Hippocampal formation (tissue), 2 donors: ENCODE measurements around the gene TMEM256.

Experiments
- DNase-seq, 2 donors: peaks; one replicate each; lab custom pipeline; 2025; lab: John Stamatoyannopoulos, UW

Gene TMEM256

GRCh38 chr17:7407485-7408251, 3.8 kb upstream of the TMEM256 start, which contains the start of gene NLGN2:
Gene NLGN2 (plus strand): TSS chr17:7407845. CDS start chr17:7408256, 411 bp downstream.
- DNase-seq: no peak

GRCh38 chr17:7407082-7407481, 3.2 kb upstream of the TMEM256 start:
- no peak for DNase-seq

- no peak for DNase-seq
Measured at GRCh38 chr17:7406235-7406825, 2.4 kb upstream of the TMEM256 start.

- DNase-seq: no peak
Measured at GRCh38 chr17:7405350-7406234, 1.7 kb upstream of the TMEM256 start.

GRCh38 chr17:7404737-7405349, 946 bp upstream of the TMEM256 start:
- no peak for DNase-seq

- DNase-seq: peak in 1 of 2 donors; percentile 61
Measured at GRCh38 chr17:7403727-7403976, 245 bp downstream of the TMEM256 start.

GRCh38 chr17:7403043-7403726, 712 bp downstream of the TMEM256 start:
- DNase-seq: no peak

GRCh38 chr17:7398612-7399011, 5.3 kb downstream of the TMEM256 start:
- no peak for DNase-seq

- DNase-seq: no peak
Measured at GRCh38 chr17:7396147-7396546, 7.8 kb downstream of the TMEM256 start.

- DNase-seq: peak; percentile 71 to 79
Measured at GRCh38 chr17:7394452-7395191, 9.3 kb downstream of the TMEM256 start, which contains the start of gene PLSCR3. Gene PLSCR3 (minus strand): TSS chr17:7394525. CDS start chr17:7394110, 415 bp downstream.

GRCh38 chr17:7393613-7394451, 10.1 kb downstream of the TMEM256 start:
- DNase-seq: no peak

GRCh38 chr17:7392696-7393612, 10.9 kb downstream of the TMEM256 start:
- DNase-seq: no peak

- no peak for DNase-seq
Measured at GRCh38 chr17:7391307-7391706, 12.6 kb downstream of the TMEM256 start.

- no peak for DNase-seq
Measured at GRCh38 chr17:7389924-7390910, 13.7 kb downstream of the TMEM256 start.

- DNase-seq: no peak
Measured at GRCh38 chr17:7388856-7389255, 15.0 kb downstream of the TMEM256 start.

GRCh38 chr17:7384489-7385081, 19.3 kb downstream of the TMEM256 start:
- DNase-seq: no peak
